Mononuclear cell (primary cell): Measurements from ENCODE around the gene SLC22A15. TPM values are rescaled to one million over a fixed set of nuclear protein-coding genes. Genes with fewer than 3 reads are reported as not detected.
"Not testable (repeated sequence)": the region's sequence is repeated elsewhere in the genome, so short reads cannot be mapped to it uniquely, and the experiment has no call there.

Experiments
- H3K27me3 ChIP-seq: 2 replicates; pipeline ENCODE4 v1.6.0; 2011; ENCODE audit warnings: low read length, control low read depth; ENCODE audit not compliant: insufficient read depth
- H3K4me1 ChIP-seq: 2 replicates; pipeline ENCODE4 v1.5.1; 2011; ENCODE audit warnings: mild to moderate bottlenecking, low read length, control low read depth; ENCODE audit not compliant: insufficient read depth
- H3K4me3 ChIP-seq: 2 replicates; pipeline ENCODE4 v1.5.1; 2011; ENCODE audit warnings: mild to moderate bottlenecking, low read length, moderate library complexity
- H3K9me3 ChIP-seq: 2 replicates; pipeline ENCODE4 v1.5.1; 2011; ENCODE audit warnings: low read depth, mild to moderate bottlenecking, control low read depth, low read length
- total RNA-seq: library from RNA; depleted of rRNA; stranded (reverse); fragments of >200 nt; gene quantifications from one replicate; pipeline ENCODE4 v1.2.3, GENCODE V29; 2012

Gene SLC22A15
- total RNA-seq, 1 donor, result 6.4 TPM

DNA sequence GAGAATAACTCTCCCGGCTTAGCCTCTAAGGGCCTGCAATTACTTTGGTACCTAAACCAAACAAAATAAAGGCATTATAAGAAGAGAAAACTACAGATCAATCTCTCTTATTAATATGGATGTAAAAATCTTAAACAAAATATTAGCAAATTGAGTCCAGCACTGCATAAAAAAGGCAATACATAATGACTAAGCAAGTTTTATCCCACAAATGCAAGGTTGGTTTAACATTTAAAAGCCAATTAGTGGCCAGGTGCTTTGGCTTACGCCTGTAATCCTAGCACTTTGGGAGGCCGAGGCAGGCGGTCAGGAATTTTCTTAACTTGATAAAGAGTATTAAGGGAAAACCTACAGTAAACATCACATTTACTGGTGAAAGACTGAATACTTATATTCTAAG is 67.8 kb downstream of the SLC22A15 start:
- Histone ChIP-seq H3K4me3 (no peak overlapping the region), H3K4me1 (no peaks in the 10 kb centered on the region), H3K27me3 (no peaks in the 10 kb centered on the region), H3K9me3 (no peaks in the 10 kb centered on the region)

DNA sequence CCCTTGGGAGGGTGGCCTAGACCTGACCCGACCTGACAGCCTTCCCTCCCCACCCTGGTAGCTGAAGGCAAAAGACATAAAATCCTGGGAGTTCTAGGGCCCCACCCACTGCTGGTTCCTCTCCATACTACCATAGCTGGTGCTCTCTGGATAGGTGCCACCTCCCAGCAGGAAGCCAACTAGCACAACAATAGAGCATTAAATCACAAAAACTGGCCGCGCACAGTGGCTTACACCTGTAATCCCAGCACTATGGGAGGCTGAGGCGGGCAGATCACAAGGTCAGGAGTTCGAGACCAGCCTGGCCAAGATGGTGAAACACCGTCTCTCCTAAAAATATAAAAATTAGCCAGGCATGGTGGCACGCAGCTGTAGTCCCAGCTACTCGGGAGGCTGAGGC is 70.6 kb downstream of the SLC22A15 start:
- H3K4me1 ChIP-seq, H3K27me3 ChIP-seq, H3K9me3 ChIP-seq, H3K4me3 ChIP-seq: not testable (repeated sequence)

DNA sequence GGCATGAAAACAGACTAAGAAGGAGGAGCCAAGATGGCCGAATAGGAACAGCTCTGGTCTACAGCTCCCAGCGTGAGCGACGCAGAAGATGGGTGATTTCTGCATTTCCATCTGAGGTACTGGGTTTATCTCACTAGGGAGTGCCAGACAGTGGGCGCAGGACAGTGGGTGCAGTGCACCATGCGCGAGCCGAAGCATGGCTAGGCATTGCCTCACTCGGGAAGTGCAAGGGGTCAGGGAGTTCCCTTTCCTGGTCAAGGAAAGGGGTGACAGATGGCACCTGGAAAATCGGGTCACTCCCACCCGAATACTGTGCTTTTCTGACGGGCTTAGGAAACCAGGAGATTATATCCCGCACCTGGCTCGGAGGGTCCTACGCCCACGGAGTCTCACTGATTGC is 75.6 kb downstream of the SLC22A15 start:
- H3K9me3 ChIP-seq, H3K4me3 ChIP-seq, H3K27me3 ChIP-seq, H3K4me1 ChIP-seq: not testable (repeated sequence)

DNA sequence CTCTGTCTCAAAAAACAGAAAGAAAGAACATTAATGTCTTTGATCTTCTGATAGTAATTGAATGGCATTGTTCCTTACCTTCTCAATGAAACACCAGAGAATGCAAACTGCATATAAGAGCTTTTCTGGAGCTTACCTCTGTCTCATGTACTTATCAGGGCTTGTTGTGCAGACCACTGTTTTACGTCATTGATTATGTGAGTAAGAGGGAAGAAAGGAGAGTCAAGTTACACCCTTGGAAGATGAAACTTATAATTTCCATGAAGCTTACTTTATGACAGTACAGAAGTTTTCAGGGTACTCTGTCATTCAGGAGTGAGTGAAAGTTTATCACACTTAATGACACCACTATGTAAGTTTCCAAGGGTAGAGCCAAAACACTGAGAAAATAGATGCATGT is 85.9 kb downstream of the SLC22A15 start:
- Histone ChIP-seq H3K4me3 (no peak overlapping the region), H3K4me1 (no peaks in the 10 kb centered on the region), H3K9me3 (no peaks in the 10 kb centered on the region), H3K27me3 (no peaks in the 10 kb centered on the region)

DNA sequence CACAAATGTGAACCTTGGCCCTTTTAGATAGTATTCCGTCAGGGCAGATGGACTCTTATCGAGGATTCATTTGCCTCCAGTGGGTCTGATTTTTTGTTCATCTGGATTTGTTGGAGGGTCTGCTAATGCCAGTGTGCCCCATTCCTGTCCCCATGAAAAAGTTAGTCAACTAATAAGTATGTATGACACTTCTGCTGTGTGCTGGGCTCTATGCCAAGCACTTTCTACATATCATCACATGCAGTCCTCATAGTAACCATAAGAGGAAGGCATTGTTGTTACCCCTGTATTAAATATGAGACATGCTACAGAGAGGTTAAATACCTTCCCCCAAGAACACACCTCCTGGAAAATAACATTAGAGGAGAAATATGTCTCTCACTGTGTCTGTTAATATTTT is 88.3 kb downstream of the SLC22A15 start:
- no peaks in the 10 kb centered on the region for H3K9me3 ChIP-seq

DNA sequence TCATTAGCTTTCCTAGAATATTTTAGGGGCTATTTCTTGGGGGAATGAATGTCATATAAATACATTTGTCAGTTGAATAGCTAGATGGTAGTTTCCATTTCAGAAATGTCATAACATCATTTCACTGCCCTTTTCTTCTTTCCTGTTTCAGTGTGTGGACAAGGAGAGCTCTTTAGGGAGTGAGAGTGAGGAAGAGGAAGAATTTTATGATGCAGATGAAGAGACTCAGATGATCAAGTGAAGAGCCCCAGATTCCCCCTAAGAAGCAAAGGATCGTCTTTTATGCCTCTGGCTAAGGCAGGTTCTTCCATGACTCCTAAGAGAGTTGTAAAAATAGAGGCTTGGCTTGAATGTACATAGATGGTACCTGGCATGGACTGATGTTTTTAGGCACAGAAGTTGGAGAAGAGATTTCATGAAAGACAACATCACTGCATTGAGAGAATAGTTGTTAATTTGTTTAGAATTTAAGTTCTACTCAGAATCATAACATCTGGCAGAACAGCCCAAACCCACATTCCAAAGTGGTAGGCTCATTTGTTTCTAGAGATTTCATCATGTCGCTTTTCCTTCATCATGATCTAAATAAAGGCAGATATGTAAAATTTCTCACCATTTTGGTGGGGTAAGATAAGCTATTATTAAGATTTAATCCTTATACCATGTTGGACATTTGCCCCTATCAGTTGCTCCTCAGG is 90.7 kb downstream of the SLC22A15 start:
- Histone ChIP-seq H3K4me3 (no peak overlapping the region), H3K4me1 (no peaks in the 10 kb centered on the region), H3K27me3 (no peaks in the 10 kb centered on the region), H3K9me3 (no peaks in the 10 kb centered on the region)

More for the DNA sequence above, 88.3 kb downstream of the SLC22A15 start:
- Histone ChIP-seq H3K4me3 (no peak overlapping the region), H3K4me1 (no peaks in the 10 kb centered on the region), H3K27me3 (no peaks in the 10 kb centered on the region)

DNA sequence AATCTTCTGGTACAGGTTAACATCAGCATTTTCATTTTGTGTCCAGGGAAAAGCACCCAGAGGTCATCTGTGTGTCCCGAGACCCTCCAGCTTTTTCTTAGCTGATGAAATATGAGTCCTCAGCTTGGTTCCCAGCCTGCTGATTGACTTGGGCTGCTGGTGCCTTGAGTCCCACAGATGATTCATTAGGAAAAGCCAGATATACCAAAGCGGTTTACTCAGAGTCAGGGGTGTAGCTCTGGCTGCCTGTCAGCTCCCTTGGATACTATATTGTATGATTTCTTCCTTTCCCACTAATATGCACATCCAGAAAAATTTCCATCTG is 91.2 kb downstream of the SLC22A15 start:
- no peak overlapping the region for H3K4me3 ChIP-seq
- H3K9me3 ChIP-seq, result no peaks in the 10 kb centered on the region
- H3K4me1 ChIP-seq, result no peaks in the 10 kb centered on the region
- no peaks in the 10 kb centered on the region for H3K27me3 ChIP-seq

DNA sequence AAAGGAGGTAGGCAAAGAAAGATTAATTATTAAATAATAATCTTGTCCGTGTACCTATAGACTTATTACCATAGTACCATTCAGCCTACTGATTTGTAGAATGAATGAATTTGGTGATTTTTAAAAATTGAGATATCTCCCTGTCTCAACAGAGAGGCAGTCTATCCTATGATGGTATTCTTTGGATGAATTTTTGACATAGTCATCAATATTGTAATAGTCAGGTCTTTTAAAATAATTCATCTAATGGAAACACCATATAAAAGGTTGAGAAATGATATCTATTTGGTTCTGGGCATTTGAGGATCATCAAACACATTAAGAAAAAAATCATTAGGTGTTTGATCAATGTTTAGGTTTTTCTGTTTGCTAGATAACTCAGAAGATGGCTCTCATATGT is 99.3 kb downstream of the SLC22A15 start:
- H3K9me3 ChIP-seq, result no peaks in the 10 kb centered on the region
- H3K4me3 ChIP-seq, result no peak overlapping the region
- no peaks in the 10 kb centered on the region for H3K4me1 ChIP-seq
- no peaks in the 10 kb centered on the region for H3K27me3 ChIP-seq

DNA sequence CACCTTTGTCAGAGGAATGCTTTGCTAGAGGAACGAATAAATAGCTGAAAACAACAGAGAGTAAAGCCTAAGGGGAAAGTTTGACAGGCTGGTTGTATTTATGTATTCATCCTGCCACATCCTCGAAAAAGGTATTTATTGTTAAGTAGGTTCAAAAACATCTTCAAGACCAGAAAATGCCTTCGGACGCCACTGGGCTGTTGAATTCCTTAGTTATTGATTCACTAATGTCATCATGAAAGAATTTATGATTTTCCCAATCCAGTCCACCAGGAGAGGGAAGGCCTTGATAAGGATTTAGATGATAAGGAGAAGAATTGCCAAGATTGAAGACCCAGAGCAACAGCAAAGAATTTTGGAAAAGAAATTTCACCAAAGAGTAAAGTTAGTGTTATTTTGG is 99.7 kb downstream of the SLC22A15 start:
- H3K4me3 ChIP-seq, result no peak overlapping the region

DNA sequence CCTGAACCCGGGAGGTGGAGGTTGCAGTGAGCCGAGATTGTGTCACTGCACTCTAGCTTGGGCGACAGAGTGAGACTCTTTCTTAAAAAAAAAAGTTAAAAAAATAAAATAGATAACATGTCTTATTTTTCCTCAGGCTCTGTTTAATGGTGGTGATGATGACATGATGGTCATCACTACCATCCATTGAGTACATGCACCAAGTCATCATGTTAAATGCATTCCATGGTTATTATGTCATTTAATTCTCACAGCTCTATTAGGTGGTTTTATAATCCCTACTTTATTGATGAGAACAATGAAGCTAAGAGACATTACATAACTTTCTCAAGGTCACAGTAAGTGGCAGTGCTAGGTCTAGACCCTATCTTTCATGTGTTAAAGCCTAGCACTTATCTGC is 100.5 kb downstream of the SLC22A15 start:
- no peak overlapping the region for H3K4me3 ChIP-seq

More for the DNA sequence above, 99.7 kb downstream of the SLC22A15 start:
- Histone ChIP-seq H3K4me1 (no peaks in the 10 kb centered on the region), H3K9me3 (no peaks in the 10 kb centered on the region), H3K27me3 (no peaks in the 10 kb centered on the region)

DNA sequence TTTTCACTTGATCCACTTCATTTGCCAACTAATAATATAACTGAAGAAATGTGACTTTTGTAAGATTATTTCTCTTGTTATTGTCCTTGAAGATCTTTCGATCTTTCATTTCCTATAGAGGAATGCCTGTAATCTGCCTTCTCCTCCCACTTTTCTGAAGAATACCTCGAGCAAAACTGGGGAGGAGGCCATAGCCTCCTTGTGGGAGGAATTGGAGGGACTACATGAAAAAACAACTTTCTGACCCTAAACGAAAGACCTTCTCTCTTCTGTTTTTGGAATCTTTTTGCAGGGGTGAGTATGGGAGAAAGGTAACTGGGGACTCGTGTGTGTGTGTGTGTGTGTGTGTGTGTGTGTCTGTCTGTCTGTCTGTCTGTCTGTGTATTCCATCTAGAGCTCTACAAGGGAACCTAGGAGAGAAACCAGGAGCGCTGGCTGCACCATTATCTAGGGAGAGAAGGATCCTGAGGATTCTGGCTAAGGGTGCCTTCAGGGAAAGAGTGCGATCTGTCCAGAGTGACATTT is 102.4 kb downstream of the SLC22A15 start:
- Histone ChIP-seq H3K27me3 (no peaks in the 10 kb centered on the region), H3K9me3 (no peaks in the 10 kb centered on the region), H3K4me1 (no peaks in the 10 kb centered on the region), H3K4me3 (no peak overlapping the region)

More for the DNA sequence above, 100.5 kb downstream of the SLC22A15 start:
- no peaks in the 10 kb centered on the region for H3K4me1 ChIP-seq
- no peaks in the 10 kb centered on the region for H3K27me3 ChIP-seq
- no peaks in the 10 kb centered on the region for H3K9me3 ChIP-seq

DNA sequence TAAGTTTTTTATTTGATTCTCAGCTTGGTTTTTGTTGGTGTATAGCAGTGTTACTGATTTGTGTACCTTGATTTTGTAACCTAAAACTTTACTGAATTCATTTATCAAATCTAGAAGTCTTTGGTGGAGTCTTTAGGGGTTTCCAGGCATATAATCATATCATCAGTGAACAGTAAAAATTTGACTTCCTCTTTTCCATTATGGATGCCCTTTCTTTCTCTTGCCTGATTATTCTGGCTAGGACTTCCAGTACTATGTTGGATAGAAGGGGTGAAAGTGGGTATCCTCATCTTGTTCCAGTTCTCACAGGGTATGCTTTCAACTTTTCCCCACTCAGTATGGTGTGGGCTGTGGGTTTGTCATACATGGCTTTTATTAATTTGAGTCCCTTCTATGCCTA is 111.3 kb downstream of the SLC22A15 start:
- H3K4me3 ChIP-seq, result no peak overlapping the region
- H3K9me3 ChIP-seq, result peaks cover 32% of the 10 kb centered on the region
- no peaks in the 10 kb centered on the region for H3K4me1 ChIP-seq
- H3K27me3 ChIP-seq, result peaks cover 5% of the 10 kb centered on the region

DNA sequence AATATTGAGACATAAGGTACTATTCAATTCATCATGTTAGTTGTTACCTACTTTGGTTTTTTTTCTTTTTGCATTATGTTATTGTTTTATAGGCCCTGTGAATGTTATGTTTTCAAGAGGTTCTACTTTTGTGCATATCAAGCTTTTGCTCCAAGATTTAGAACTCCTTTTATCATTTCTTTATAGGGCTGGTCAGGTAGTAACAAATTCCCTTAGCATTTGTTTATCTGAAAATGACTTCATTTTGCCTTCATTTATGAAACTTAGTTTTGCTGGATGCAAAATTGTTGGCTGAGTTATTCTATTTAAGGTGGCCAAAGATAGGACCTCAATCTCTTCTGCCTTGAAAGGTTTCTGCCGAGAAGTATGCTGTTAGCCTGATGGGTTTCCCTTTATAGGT is 113.6 kb downstream of the SLC22A15 start:
- peaks cover 5% of the 10 kb centered on the region for H3K27me3 ChIP-seq
- no peaks in the 10 kb centered on the region for H3K4me1 ChIP-seq
- peaks cover 33% of the 10 kb centered on the region for H3K9me3 ChIP-seq
- H3K4me3 ChIP-seq, result no peak overlapping the region

DNA sequence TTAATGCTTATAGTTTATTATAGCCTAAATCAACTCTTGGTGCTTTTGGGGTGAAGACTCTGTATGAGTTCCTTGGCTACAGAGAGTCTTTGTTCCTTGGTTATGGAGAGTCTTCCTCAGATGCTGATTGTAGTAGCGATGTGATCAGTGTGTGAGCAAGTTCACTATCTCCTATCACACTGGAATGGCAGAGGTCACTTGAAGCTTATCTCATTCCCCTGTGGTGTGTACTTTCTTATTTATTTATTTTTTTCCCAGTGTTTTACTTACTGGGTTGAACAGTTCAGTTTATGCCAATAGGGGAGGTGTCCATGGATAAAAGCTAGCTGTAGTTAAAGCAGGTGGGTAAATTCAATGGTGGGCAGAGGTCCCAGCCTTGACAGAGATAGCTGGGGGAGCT is 114.8 kb downstream of the SLC22A15 start:
- H3K4me3 ChIP-seq, result no peak overlapping the region
- peaks cover 7% of the 10 kb centered on the region for H3K27me3 ChIP-seq
- H3K4me1 ChIP-seq, result no peaks in the 10 kb centered on the region
- peaks cover 44% of the 10 kb centered on the region for H3K9me3 ChIP-seq

DNA sequence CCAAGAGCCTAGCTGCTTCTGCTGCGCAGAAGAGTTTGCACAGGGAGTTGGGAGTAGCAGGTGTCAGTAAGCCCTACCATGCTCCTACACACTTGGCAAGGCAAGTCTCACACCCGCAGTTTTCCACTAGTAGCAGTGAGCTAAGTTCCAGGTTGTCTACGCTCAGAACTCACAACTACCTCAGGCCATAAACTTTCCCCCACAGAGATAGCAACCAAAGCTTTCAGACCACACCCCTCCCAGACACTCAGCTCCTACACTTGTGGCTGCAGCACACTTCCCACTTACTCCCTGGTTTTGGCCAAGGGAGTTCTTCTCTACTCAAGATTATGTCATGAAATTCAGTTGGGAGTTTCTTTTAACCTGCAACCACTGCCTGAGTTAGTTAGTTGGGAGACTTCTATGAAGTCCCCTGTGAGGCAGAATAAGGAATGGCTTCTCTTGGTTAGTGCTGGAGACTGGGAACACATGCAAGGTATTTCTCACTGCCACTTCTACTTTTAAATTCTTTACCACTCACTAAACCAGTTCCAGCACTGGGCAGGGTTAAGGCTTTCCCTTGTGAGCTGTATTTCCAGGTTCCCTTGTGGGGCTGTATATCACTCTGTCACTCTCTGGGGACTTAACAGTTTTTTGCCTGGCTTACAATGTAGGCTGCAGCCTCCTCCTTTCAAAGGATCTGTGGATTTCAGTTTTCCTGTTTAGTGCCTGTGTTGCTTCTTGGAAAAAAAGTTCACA is 116.6 kb downstream of the SLC22A15 start:
- peaks cover 5% of the 10 kb centered on the region for H3K27me3 ChIP-seq
- no peaks in the 10 kb centered on the region for H3K4me1 ChIP-seq
- no peak overlapping the region for H3K4me3 ChIP-seq
- peaks cover 44% of the 10 kb centered on the region for H3K9me3 ChIP-seq

DNA sequence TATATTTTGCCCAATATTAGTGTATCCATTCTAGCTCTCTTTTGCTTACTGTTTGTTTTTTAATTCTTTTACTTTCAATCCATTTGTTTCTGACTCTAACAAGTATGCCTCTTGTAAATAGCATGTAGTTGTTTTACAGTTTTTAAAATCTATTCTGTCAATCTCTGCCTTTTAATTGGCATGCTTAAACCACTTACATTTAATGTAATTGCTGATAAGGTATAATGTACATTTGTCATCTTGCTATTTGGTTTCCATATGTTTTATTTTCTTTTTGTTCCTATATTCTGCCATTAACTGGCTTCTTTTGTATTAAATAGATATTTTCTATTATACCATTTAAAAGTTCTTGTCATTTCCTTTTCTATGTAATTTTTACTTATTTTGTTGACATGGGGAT is 118.7 kb downstream of the SLC22A15 start:
- H3K27me3 ChIP-seq, result peaks cover 3% of the 10 kb centered on the region
- no peak overlapping the region for H3K4me3 ChIP-seq
- H3K9me3 ChIP-seq, result peaks cover 27% of the 10 kb centered on the region
- H3K4me1 ChIP-seq, result no peaks in the 10 kb centered on the region
